ENCODE results near the gene ACKR1.

DNA sequence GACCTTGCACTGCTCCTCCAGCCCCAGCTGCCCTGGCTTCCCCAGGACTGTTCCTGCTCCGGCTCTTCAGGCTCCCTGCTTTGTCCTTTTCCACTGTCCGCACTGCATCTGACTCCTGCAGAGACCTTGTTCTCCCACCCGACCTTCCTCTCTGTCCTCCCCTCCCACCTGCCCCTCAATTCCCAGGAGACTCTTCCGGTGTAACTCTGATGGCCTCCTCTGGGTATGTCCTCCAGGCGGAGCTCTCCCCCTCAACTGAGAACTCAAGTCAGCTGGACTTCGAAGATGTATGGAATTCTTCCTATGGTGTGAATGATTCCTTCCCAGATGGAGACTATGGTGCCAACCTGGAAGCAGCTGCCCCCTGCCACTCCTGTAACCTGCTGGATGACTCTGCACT is 550 bp downstream of the ACKR1 start:
- TF ChIP-seq, protein P1, sequence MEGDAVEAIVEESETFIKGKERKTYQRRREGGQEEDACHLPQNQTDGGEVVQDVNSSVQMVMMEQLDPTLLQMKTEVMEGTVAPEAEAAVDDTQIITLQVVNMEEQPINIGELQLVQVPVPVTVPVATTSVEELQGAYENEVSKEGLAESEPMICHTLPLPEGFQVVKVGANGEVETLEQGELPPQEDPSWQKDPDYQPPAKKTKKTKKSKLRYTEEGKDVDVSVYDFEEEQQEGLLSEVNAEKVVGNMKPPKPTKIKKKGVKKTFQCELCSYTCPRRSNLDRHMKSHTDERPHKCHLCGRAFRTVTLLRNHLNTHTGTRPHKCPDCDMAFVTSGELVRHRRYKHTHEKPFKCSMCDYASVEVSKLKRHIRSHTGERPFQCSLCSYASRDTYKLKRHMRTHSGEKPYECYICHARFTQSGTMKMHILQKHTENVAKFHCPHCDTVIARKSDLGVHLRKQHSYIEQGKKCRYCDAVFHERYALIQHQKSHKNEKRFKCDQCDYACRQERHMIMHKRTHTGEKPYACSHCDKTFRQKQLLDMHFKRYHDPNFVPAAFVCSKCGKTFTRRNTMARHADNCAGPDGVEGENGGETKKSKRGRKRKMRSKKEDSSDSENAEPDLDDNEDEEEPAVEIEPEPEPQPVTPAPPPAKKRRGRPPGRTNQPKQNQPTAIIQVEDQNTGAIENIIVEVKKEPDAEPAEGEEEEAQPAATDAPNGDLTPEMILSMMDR (IDR thresholded peaks at IDR 0.05): no peak
- no peak for TF ChIP-seq POLR2A (IDR thresholded peaks at IDR 0.05; ENCODE audit: low read depth)
- no peak for TF ChIP-seq POLR2AphosphoS5 (IDR thresholded peaks at IDR 0.05)
- TF ChIP-seq EP300 (IDR thresholded peaks at IDR 0.05): no peak
